ENCODE results near the gene SLC25A21.
"Not testable (repeated sequence)": the region's sequence is repeated elsewhere in the genome, so short reads cannot be mapped to it uniquely, and the experiment has no call there.

Gene SLC25A21

GRCh38 chr14:36942522-36943245, 229.7 kb downstream of the SLC25A21 start:
- no peak for DNase-seq (ENCODE audit: low read depth, low spot score)

GRCh38 chr14:36941783-36942521, 230.5 kb downstream of the SLC25A21 start:
- DNase-seq (ENCODE audit: low read depth, low spot score), result peak; percentile 22

GRCh38 chr14:36940476-36940875, 231.9 kb downstream of the SLC25A21 start:
- DNase-seq (ENCODE audit: low read depth, low spot score), result no peak

- DNase-seq (ENCODE audit: low read depth, low spot score), result no peak
Measured at GRCh38 chr14:36939265-36939664, 233.1 kb downstream of the SLC25A21 start.

GRCh38 chr14:36938678-36939077, 233.7 kb downstream of the SLC25A21 start:
- no peak for DNase-seq (ENCODE audit: low read depth, low spot score)

GRCh38 chr14:36935976-36936678, 236.3 kb downstream of the SLC25A21 start:
- no peak for DNase-seq (ENCODE audit: low read depth, low spot score)

GRCh38 chr14:36934304-36934703, 238.1 kb downstream of the SLC25A21 start:
- DNase-seq (ENCODE audit: low read depth, low spot score), result no peak

GRCh38 chr14:36931791-36932190, 240.6 kb downstream of the SLC25A21 start:
- DNase-seq (ENCODE audit: low read depth, low spot score), result no peak

GRCh38 chr14:36928432-36928831, 244.0 kb downstream of the SLC25A21 start:
- DNase-seq (ENCODE audit: low read depth, low spot score), result no peak

- DNase-seq (ENCODE audit: low read depth, low spot score), result no peak
Measured at GRCh38 chr14:36925094-36925493, 247.3 kb downstream of the SLC25A21 start.

GRCh38 chr14:36916668-36917067, 255.7 kb downstream of the SLC25A21 start:
- DNase-seq (ENCODE audit: low read depth, low spot score), result no peak

- no peak for DNase-seq (ENCODE audit: low read depth, low spot score)
Measured at GRCh38 chr14:36915081-36915480, 257.3 kb downstream of the SLC25A21 start.

GRCh38 chr14:36910578-36910977, 261.8 kb downstream of the SLC25A21 start:
- DNase-seq (ENCODE audit: low read depth, low spot score), result no peak

- DNase-seq (ENCODE audit: low read depth, low spot score), result no peak
Measured at GRCh38 chr14:36905272-36905888, 267.0 kb downstream of the SLC25A21 start.

GRCh38 chr14:36901861-36902260, 270.5 kb downstream of the SLC25A21 start:
- DNase-seq (ENCODE audit: low read depth, low spot score), result no peak

GRCh38 chr14:36900846-36901245, 271.6 kb downstream of the SLC25A21 start:
- DNase-seq (ENCODE audit: low read depth, low spot score), result no peak

GRCh38 chr14:36896300-36896699, 276.1 kb downstream of the SLC25A21 start:
- DNase-seq (ENCODE audit: low read depth, low spot score), result not testable (repeated sequence)

- no peak for DNase-seq (ENCODE audit: low read depth, low spot score)
Measured at GRCh38 chr14:36884049-36884448, 288.4 kb downstream of the SLC25A21 start.

- no peak for DNase-seq (ENCODE audit: low read depth, low spot score)
Measured at GRCh38 chr14:36880276-36880675, 292.1 kb downstream of the SLC25A21 start.

- DNase-seq (ENCODE audit: low read depth, low spot score), result no peak
Measured at GRCh38 chr14:36879558-36879957, 292.8 kb downstream of the SLC25A21 start.

- DNase-seq (ENCODE audit: low read depth, low spot score), result no peak
Measured at GRCh38 chr14:36874396-36875138, 297.8 kb downstream of the SLC25A21 start.
